Fibroblast of the aortic adventitia (primary cell): ENCODE measurements around the gene COA4. TPM values are rescaled to one million over a fixed set of nuclear protein-coding genes. Genes with fewer than 3 reads are reported as not detected.

Source experiments
- total RNA-seq: library from RNA; depleted of rRNA; stranded (reverse); fragments of >200 nt; gene quantifications from 2 replicates; pipeline ENCODE4 v1.2.3, GENCODE V29; 2012; ENCODE audit warnings: low replicate concordance

The COA4 gene
- total RNA-seq, 1 donor = 70.8 TPM

Other genes with a start within 250 kb of the COA4 start
- 1.1 and 1.9 TPM in 2 replicates for gene PLEKHB1, start 230.3 kb downstream of the COA4 start, total RNA-seq
- 68.4 and 158 TPM in 2 replicates for gene RAB6A, start 115.8 kb downstream of the COA4 start, total RNA-seq
- 39.7 and 45.6 TPM in 2 replicates for gene MRPL48, start 89.0 kb downstream of the COA4 start, total RNA-seq
- 9.2 and 11.1 TPM in 2 replicates for gene PAAF1, start 153 bp upstream of the COA4 start, total RNA-seq
- not detected in 2 replicates for gene DNAJB13, start 74.2 kb upstream of the COA4 start, total RNA-seq
- 1.5 TPM in 1 of 2 replicates, not detected in the other for gene UCP2, start 106.0 kb upstream of the COA4 start, total RNA-seq
- gene UCP3, start 132.2 kb upstream of the COA4 start, total RNA-seq = 0.54 TPM in 1 of 2 replicates, not detected in the other